Measurements from ENCODE around the gene IGFBP5. TPM values are rescaled to one million over a fixed set of nuclear protein-coding genes. Genes with fewer than 3 reads are reported as not detected.

The IGFBP5 gene
- total and polyA plus RNA-seq, 2 of the 8 experiments (the other 6 are each of a cell fraction or from before 2014, with no cell fraction given), result 2.2 to 2.5 TPM

- peaks cover 9 to 20% (median 13%) of the 10 kb centered on the region in 4 experiments for H3K4me1 ChIP-seq (replicated peaks in 1 of 4; ENCODE audit: control insufficient read depth in 3 of 4, insufficient read depth in 4 of 4, low read length in 3 of 4)
- WGBS, 2 experiments (ENCODE audit: extremely low coverage in 1 of 2, insufficient coverage in 1 of 2, insufficient read length in 1 of 2, insufficient replicate concordance in 2 of 2, low coverage in 1 of 2, low lambda C conversion rate in 2 of 2, missing lambda C conversion rate in 1 of 2), result 3% methylated on average over 10 of the region's 10 CpGs; no CpG with 5 or more reads in 1 of the 2 experiments
- H3K9me3 ChIP-seq (ENCODE audit: insufficient read depth in 2 of 2, low read depth in 1 of 2, low read length in 1 of 2), result no peaks in the 10 kb centered on the region
- POLR2A ChIA-PET (ENCODE audit: partially characterized antibody), result interaction anchor here (0.6 to 1.5 kb wide), 7 partner anchors 10 to 345 kb away, joined by 3 to 7 read pairs (median 4); no protein-coding TSS in a partner anchor
- peaks cover 28% of the 10 kb centered on the region for H3K23me2 ChIP-seq (ENCODE audit: low read depth, low read length)
- no peaks in the 10 kb centered on the region for H3K36me3 ChIP-seq (ENCODE audit: control insufficient read depth in 2 of 4, insufficient read depth in 4 of 4, low read length in 3 of 4)
- no peak for DNase-seq (ENCODE audit: low read depth in 1 of 2, low spot score in 2 of 2)
- H2BK120ac ChIP-seq (replicated peaks; ENCODE audit: low read depth, low read length), result no peak overlapping the region
- H3K4me2 ChIP-seq (ENCODE audit: insufficient read depth in 1 of 2, low read depth in 2 of 2, low read length in 2 of 2), result peak overlapping the region; percentile 94 to 97
- no peak overlapping the region for H2BK5ac ChIP-seq (ENCODE audit: low read depth, low read length)
- H4K8ac ChIP-seq (ENCODE audit: extremely low read depth, insufficient read depth, low read length), result no peak overlapping the region
- H3K18ac ChIP-seq (ENCODE audit: extremely low read depth, low read length), result peak overlapping the region; percentile 44; the same call in 1 of the 2 replicates
- no peak overlapping the region for H4K5ac ChIP-seq (ENCODE audit: insufficient read length, low read depth, low read length)
- H3K9ac ChIP-seq (replicated peaks in 1 of 4; ENCODE audit: extremely low read depth in 1 of 4, low read depth in 3 of 4, low read length in 3 of 4), result no peak overlapping the region
- H2BK15ac ChIP-seq (ENCODE audit: low read length), result no peak overlapping the region
- H3K27me3 ChIP-seq (replicated peaks in 1 of 4; ENCODE audit: control insufficient read depth in 3 of 4, extremely low read depth in 1 of 4, insufficient read depth in 3 of 4, low read length in 3 of 4), result peaks cover 0 to 22% (median 19%) of the 10 kb centered on the region in 4 experiments; a peak in 5 of 7 replicates
- H2AFZ ChIP-seq (ENCODE audit: low read length), result no peak overlapping the region
- H3K4ac ChIP-seq (replicated peaks; ENCODE audit: insufficient read length, low read depth, low read length), result peak overlapping the region; percentile 48
- CTCF ChIA-PET (ENCODE audit: partially characterized antibody), result interaction anchor here (0.6 to 5.4 kb wide), 28 partner anchors 8 to 1065 kb away, joined by 3 to 41 read pairs (median 4); no protein-coding TSS in a partner anchor
- no peak overlapping the region for H3K27ac ChIP-seq (ENCODE audit: low read depth, low read length)
- no peak overlapping the region for H3K14ac ChIP-seq (ENCODE audit: insufficient read length)
- no peak overlapping the region for H2BK20ac ChIP-seq (ENCODE audit: low read length)
- H3K23ac ChIP-seq (ENCODE audit: insufficient read length), result no peak overlapping the region
- no peaks in the 10 kb centered on the region for H3K79me2 ChIP-seq (ENCODE audit: control insufficient read depth in 1 of 2, insufficient read depth in 2 of 2, low read length in 2 of 2)
- H3K56ac ChIP-seq (replicated peaks; ENCODE audit: insufficient read length, low read depth, low read length), result no peak overlapping the region
- peak overlapping the region; percentile 52 to 71 (median 69) for H3K4me3 ChIP-seq (ENCODE audit: extremely low read depth in 1 of 4, insufficient read depth in 2 of 4, low read depth in 3 of 4, low read length in 4 of 4)
- H4K20me1 ChIP-seq (replicated peaks in 1 of 2; ENCODE audit: control insufficient read depth in 1 of 2, insufficient read depth in 2 of 2, low read length in 2 of 2), result no peaks in the 10 kb centered on the region
- FAIRE-seq, result no peak
- no peak overlapping the region for H4K91ac ChIP-seq (replicated peaks; ENCODE audit: insufficient read length, low read length)
- no peak overlapping the region for H2AK5ac ChIP-seq (ENCODE audit: low read depth, low read length)
- H2BK12ac ChIP-seq (ENCODE audit: low read depth, low read length), result no peak overlapping the region
- TF ChIP-seq RNF2 (IDR thresholded peaks at IDR 0.05; ENCODE audit: borderline replicate concordance, low read depth, low read length, missing control alignments, poor library complexity, severe bottlenecking), result peak; percentile 37
- TF ChIP-seq ATF2 (IDR thresholded peaks at IDR 0.05; ENCODE audit: low read length), result no peak
- H3K79me1 ChIP-seq (ENCODE audit: low read depth, low read length), result no peaks in the 10 kb centered on the region
These were observed 527 bp downstream of the IGFBP5 start for GRCh38 chr2:216694826-216695217.

Measured in H1 (cell line).